GM19238 (cell line): ENCODE results near the gene HAUS6.
"Not testable (repeated sequence)": the region's sequence is repeated elsewhere in the genome, so short reads cannot be mapped to it uniquely, and the experiment has no call there.

Experiments used
- DNase-seq: peaks from one replicate; pipeline ENCODE4 v3.0.0; 2011; ENCODE audit warnings: low spot score; ENCODE audit not compliant: insufficient read length

The HAUS6 gene

DNA sequence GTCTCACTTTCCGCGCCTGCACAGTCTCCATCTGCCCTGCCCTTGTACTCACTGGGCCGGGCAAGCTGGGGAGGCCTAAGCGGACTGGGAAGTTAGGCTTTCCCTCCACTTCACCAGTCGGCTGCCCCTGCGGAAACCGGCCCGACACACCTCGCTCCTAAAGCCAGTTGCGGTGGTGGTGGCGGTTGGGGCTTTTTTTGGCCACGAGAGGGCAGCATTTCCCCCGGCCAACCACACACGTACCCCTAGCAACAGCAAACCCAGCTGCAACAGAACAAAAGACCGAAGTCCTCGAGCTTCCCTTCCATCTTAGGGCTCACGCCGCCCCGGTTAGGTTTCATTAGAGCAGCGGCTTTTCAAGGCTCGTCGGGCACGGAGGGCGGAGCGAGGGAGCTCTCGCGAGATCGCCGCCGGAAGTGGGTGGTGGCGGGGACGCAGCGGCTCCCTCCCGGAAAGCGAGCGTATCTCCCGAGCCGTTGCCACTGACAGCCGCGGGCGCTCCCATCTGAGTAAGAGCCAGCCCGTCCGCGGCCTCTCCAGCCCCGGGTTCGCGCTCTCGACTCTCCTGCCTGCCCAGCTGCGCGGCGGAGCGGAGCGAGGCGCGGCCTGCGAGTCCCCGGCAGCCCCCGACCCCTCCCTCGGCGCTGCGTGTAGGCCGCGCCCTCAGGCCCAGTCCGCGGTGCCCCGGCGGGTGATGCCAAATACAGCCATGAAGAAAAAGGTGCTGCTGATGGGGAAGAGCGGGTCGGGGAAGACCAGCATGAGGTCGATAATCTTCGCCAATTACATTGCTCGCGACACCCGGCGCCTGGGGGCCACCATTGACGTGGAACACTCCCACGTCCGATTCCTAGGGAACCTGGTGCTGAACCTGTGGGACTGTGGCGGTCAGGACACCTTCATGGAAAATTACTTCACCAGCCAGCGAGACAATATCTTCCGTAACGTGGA, 53.5 kb downstream of the HAUS6 start, which contains the start of gene RRAGA:
RRAGA (plus strand) TSS at position 462 of the 951 bp plus-strand sequence; CDS start at position 695, 233 bp downstream.
- peak; percentile 88 for DNase-seq

DNA sequence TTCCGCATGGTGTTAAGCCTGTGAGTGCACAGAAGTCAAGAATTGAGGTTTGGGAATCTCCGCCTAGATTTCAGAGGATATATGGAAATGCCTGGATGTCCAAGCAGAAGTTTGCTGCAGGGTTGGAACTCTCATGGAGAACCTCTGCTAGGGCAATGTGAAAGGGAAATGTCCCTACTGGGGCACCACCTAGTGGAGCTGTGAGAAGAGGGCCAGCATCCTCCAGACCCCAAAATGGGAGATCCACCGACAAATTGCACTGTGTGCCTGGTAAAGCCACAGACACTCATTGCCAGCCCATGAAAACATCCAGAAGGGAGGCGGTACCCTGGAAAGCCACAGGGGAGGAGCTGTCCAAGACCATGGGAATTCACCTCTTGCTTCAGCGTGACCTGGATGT, 66.1 kb downstream of the HAUS6 start:
- no peak for DNase-seq

DNA sequence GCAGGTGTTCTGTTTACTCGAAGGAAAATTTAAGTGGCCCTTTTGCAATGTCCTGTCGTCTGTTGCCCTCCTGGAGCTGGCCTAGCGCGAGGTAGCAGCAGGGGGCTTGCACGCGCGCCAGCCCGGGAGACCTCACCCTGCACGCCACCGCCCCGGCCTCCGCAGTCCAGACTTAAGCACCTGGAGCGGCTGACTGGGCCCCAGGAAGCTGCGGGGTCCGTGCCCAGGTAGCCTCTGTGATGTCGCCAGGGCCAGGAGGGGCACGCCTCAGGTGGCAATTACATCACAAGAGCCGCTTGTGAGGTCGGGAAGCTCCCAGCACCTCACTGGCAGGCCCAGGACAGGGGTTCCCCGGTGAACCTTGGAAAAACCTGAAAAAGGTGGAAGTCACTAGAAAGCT, 69.7 kb downstream of the HAUS6 start, which contains the start of gene SAXO1:
SAXO1 (minus strand) TSS at position 195 of the 400 bp plus-strand sequence. CDS start 301 bp downstream, outside the sequence.
- no peak for DNase-seq

DNA sequence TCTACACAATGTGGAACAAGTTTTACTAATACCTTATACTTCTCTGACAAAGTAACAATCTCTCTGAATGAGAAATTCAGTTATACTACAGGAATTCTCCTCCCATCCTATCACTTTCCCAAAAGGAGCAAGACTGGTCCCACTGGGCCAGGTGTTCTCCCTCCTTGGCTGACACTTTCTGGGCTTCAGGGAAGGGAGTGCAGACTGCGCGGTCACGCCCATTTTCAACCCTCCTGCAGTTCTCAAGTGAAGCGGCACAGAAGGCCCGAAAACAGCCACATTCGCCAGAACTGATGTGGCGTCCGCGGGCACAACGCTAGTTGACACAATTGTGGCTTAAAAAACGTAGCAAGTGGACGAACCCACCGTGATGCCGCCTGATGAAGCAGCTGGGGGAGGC, 70.3 kb downstream of the HAUS6 start:
- DNase-seq = no peak

DNA sequence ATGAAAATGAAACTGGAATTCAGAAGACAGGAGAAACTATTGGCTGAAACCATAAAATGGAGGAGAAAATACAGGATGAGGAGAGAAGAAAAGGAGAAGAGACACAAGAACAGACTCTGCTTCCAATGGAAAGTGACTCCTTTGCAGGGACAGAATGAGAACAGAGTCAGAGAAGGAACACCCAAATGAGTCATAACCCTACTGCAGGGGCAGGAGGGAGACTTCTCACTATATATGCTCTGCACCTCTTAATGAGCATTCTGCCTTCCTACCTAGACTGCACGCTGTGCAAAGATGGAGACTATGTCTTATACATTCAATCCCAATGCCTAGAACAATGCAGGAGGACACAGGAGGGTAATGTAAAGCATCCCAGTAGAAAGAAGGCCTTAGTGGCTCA, 71.8 kb downstream of the HAUS6 start:
- no peak for DNase-seq

DNA sequence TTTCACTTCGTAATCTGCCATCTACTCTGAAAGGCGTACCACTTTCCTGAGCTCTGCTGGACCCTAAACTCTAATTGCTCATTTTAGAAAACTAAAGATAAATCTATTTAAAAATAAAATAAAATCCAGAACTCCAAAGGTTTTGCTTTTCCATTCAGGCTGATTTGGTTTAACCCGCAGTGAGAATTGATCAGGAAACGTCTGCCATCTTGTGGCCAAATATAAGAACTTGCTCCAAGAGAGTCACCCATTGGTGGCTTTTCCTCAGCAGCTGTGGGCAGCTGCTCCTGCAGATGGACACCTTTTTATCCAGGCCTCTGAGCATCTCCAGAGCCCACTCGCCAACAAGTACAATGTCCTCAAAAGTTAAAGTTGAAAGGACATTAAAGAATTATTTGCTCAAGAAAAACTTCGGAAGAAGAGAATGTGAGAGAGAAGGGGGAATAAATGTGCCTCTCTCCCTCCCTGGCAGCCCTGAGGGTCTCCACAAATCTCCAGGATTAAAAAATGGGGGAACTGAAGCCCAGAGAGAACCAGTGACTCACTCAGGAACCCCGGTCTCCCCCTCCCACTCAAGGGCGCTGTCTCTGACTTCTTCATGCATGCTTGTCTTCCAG, 73.8 kb downstream of the HAUS6 start:
- peak; percentile 52 for DNase-seq

DNA sequence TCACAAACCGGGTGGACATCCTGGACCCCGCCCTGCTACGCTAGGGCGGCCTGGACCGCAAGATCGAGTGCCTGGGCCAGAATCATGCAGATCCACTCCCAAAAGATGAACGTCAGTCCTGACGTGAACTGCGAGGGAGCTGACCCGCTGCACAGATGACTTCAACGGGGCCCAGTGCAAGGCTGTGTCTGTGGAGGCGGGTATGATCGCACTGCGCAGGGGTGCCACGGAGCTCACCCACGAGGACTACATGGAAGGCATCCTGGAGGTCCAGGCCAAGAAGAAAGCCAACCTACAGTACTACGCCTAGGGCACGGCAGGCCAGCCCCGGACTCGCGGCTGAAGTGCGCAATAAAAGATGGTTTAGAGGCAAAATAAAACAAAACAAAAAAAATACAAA, 74.9 kb downstream of the HAUS6 start:
- no peak for DNase-seq

DNA sequence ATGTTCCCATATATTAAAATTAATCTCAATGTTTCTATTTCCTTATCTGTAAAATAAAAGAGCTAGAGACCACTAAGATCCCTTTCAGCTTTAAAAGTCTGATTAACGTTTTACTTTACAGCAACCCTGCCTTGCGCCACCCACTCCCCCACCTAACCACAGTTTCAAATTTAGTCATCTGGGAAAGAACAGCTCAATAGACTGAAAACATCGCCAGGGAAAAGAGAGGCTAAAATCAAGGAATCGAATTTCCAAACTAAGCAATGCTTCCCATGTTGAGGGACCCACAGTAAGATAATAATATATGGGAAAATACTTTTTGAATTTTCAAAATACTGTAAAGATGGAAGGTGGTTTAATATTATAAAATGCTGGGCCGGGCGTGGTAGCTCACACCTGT, 76.3 kb downstream of the HAUS6 start:
- no peak for DNase-seq

DNA sequence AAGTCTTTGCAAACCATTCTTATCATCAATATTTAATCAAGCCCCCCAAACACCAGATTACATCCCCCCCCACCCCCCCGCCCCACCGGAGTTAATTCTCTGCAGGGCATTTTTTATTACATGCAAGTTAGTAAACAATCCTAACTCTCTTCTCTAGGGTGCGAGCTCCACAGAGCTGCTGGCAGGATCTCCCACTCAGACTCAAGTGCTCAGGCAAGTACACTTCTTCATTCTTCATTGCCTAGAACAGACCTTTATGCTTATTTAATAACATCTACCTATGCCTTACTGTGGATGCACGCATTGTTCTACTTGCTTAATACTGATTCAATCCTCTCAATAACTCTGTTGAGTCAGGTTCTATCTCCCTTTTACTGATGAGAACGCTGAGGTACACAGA, 79.6 kb downstream of the HAUS6 start:
- DNase-seq = no peak

DNA sequence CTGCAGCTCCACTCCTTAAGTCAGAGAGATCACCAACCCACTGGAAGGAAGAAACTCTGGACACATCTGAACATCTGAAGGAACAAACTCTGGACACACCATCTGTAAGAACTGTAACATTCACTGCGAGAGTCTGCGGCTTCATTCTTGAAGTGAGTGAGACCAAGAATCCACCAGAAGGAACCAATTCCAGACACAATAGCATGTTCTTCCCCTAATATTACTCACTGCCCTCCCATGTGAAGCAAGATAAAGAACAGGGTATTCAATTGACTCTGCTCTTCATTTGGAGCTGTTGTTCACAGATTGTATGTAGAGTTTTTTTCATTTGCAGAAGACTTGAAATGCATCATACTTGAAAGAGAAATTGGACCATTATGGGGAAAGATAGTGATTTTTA, 80.5 kb downstream of the HAUS6 start:
- DNase-seq = no peak

DNA sequence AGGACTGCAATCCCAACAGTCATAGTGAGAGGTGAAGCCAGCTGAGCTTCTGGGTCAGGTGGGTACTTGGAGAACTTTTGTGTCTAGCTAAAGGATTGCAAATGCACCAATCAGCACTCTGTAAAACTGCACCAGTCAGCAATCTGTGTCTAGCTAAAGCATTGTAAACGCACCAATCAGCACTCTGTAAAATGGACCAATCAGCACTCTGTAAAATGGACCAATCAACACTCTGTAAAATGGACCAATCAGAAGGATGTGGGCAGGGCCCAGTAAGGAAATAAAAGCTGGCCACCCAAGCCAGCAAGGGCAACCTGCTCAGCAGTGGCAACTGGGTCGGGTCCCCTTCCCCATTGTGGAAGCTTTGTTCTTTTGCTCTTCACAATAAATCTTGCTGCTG, 81.1 kb downstream of the HAUS6 start:
- not testable (repeated sequence) for DNase-seq

DNA sequence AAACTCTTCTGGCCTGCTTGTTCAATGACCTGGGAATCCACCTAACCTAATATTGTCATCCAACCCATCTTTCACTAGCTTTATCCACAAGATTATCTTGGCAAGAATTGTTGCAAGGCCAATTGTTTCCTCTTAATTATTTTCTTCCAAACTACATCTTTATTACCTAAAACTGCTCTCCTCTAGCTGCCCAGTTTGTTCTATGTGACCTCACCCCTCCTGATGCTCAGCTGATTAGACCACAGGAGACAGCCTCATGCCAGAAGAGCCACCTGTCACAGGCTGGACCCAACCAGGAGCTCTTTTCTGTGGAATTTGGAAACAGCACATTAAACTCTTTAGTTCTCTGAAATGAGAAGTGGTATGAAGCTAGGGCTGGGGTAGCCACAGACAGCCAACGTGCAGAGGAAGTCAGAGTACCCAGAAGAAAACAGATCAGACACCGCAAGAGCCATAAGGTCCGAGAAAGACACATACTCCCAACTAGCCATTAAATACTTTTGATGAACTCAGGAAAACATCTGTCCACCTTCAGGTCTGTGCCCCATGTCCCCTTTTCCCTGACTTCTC, 81.7 kb downstream of the HAUS6 start:
- no peak for DNase-seq

DNA sequence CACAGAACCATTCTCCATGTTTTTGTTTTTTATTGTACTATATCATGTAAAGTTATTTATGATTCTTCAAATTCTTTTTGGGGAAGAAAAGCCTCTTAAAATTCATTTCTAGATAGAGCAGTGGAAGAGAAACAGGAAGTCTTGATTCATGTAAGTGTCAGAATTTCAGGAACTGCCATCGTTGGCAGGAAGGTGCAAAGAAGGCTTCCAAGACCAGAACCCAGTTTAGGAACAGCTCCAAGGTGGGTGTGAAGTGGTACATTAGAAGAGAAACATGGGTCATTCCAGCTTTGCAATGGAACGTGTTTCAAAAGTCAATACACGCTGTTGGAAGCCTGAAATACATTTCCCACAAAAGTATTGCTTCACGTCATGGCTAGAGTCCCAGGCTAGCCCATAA, 84.5 kb downstream of the HAUS6 start:
- DNase-seq = no peak

DNA sequence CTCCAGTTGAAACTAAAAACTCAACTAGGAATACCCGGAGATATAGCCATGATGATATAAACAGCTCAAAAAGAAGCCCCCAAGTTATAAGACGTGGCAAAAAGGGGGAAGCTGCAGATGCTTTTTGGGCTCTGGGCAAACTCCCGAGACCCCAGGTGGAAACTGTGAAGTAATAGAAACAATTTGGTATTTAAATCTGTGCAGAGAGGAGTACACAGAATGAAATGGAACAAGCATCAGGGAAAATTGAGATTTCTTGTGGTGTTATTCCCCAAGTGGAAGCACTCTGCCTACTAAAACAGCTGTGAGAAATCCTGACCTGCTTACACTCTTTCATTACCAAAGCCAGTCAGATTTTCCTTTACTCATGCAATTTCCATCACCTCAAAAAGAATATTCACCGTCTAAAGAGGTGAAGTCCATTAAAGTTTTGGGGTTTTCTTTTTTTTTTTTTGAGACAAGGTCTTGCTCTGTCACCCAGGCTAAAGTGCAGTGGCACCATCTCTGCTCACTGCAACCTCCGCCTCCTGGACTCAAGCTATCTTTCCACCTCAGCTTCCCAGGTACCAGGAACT, 93.2 kb downstream of the HAUS6 start:
- no peak for DNase-seq
